GM18873 (cell line): ENCODE measurements around the gene RPA3.
"Not testable (repeated sequence)": the region's sequence is repeated elsewhere in the genome, so short reads cannot be mapped to it uniquely, and the experiment has no call there.

Experiments
- ATAC-seq: cut with Tn5 transposase; IDR thresholded peaks from one replicate; pipeline ENCODE4 v1.9.1; 2021; ENCODE audit warnings: mild to moderate bottlenecking, moderate library complexity, moderate number of reproducible peaks; ENCODE audit not compliant: unreplicated experiment, low FRiP score

RPA3 gene

DNA sequence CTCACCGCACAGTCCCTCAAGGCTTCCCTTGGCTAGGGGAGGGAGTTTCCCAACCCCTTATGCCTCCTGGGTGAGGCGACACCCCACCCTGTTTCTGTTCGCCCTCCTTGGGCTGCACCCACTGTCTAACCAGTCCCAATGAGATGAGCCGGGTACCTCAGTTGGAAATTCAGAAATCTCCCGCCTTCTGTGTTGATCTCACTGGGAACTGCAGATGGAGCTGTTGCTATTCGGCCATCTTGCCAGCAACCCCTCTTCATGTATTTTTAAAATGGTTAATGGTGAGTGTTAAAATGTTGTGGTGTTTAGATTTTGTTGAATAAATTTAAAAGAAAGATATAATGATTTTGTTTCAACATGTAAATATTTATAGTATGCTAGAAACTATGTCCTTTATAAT is 55.9 kb downstream of the RPA3 start:
- no peak for ATAC-seq

DNA sequence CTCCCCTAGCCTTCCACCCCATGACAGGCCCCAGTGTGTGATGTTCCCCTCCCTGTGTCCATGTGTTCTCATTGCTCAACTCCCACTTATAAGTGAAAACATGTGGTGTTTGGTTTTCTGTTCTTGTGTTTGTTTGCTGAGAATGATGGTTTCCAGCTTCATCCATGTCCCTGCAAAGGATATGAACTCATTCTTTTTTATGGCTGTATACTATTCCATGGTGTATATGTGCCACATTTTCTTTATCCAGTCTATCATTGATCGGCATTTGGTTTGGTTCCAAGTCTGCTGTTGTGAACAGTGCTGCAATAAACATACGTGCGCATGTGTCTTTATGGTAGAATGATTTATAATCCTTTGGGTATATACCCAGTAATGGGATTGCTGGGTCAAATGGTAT is 61.9 kb downstream of the RPA3 start:
- not testable (repeated sequence) for ATAC-seq

DNA sequence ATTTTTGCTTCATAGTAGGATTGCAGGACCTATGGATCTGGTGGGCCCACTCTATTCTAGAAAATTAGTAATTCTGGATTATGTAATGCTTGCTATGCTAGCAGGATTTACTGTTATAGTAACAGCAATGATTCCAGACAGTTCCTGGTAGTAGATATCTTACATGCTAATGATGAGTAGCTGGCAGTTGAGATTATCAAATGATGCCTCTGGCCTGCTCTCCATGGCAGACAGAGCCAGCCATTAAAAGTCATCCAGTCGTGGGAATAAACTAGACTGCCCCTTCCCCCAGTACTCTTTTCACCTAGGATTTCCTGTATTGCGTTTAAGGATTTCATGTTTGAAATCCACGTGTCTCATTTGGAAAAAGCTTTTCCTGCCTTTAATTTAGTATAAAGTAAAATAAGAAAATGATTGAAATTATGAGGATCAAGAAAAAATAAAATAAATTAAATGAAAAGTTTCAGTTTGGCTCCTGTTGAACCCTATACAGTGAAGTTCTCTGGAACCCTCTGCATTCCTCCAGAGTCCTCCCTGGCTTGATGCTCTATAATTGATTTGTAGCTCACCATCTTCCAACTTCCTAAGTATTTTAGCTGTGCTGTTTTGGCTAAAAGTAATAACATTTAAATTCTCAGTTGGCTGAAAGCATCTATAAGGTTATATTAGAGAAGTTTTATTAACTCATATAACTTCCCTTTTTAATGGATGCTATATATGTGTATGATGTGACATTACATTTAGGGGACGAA is 63.3 kb downstream of the RPA3 start:
- no peak for ATAC-seq

DNA sequence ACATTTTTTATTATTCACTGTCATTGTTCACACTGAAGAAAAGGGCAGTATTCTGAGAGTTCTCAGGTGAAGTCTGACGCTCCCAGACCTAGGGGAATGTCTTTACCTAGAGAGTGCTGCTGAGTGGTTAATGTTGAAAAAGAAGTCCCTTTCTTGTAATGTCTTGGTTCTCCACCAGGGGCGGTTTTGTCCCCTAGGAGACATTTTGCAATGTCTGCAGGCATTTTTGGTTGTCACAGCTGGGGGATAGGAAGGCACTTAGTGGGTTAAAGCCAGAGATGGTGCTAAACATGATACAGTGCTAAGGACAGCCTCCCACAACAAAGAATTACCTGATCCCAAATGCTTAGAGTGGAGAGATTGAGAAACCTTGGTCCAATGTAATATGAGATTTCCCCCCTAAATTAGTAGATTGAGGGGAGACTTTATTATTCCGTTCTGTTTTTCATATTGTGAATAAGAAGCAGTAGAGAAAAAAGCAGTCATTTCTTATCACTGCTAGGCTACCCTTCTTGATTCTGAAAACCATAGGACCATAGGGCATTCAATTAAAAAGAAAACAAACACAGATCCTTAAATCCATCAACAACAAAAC is 64.7 kb downstream of the RPA3 start:
- ATAC-seq, result no peak

DNA sequence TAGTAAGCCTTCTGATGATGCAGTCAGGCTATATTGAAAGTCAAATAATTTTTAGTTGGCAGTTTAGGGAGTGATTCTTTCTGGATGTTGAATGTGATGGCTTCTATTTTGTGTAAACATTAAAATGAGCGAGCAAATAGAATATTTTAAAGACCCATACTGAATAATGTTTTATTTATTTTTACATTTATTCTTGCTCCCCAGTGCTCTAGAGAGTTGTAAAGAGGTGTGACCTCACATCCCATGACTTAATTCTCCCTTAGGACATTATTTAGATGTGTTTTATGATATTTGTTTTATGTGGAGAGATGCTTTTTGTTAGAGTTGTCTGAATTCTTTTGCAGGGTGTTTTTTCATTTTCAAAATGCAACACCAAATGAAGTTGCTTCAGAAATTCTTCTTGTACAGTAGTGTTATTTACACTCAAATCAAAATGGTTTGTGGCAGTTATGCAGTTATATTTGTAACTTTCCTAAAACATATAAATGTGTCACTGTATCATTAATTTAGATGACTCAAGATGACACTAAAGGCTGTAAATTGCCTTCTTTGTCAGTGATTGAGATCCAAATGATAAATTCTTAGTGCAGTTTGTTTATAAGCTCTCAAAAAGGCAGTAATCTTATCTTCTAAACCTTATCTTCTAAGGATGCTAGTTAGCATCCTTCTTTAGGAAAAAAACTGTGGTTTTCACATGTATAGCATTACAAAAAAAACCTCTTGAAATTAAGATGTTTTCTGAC is 65.4 kb downstream of the RPA3 start:
- ATAC-seq, result no peak

DNA sequence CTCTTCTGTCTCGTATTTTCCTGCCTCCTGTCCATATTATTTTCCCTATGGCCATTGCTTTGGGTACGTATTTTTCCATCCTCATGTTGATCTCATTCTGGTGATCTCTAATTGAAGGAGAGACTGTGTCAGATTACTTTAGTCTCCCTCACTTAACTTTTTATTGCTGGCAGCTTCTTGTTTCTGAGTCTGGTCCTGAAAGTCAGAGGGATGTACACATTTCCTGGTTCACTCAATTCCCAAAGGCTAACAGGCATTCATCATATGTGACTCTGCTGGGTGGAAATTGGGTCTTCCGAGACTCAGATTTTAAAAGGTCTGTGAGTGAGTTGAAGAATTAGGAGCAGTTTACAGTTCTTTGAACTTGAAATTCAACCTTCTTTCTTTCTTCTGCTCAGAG is 66.9 kb downstream of the RPA3 start:
- no peak for ATAC-seq

DNA sequence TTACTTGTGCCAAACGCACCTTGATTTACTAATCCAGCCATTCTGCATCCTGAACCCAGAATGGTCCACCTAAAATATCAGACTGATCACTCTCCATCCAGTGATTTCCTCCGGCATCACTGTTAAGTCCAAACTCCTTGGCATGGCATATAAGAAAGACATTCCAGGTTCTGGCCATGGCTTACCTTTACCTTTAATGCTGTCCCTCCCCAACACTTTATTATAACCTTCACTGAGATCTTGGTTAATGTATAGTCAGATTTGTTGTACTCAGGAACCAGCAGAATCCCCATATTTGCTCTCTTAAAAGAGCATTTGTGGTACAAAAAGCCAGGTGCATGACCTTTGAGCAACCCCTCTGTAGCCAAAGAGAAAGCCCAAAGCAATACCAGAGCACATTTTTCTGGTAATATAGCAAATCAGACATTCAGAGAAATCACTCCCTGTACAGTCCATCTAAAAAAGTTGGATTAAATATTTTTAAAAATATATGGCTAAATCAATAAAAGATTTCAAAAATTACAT is 67.7 kb downstream of the RPA3 start:
- no peak for ATAC-seq

DNA sequence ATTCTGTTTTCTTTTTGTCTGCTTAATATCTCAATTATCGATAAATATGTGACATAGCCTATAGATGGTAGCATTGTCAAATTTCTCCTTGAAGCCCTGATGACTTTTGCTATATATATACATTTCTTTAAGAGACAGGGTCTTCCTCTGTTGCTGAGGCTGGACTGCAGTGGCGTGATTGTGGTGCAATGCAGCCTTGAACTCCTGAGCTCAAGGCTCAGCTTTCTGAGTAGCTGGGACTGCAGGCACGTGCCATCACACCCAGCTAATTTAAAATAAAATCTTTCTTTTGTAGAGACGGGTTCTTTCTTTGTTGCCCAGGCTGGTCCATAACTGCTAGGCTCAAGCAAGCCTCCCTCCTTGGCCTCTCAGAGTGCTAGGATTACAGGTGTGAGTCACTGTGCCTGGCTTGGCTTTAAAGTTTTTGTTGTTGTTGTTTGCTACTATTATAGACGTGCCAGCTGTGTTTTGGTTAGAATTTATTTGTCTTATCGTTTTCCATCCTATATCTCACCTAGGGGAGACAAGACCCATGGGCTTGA is 70.8 kb downstream of the RPA3 start:
- no peak for ATAC-seq

DNA sequence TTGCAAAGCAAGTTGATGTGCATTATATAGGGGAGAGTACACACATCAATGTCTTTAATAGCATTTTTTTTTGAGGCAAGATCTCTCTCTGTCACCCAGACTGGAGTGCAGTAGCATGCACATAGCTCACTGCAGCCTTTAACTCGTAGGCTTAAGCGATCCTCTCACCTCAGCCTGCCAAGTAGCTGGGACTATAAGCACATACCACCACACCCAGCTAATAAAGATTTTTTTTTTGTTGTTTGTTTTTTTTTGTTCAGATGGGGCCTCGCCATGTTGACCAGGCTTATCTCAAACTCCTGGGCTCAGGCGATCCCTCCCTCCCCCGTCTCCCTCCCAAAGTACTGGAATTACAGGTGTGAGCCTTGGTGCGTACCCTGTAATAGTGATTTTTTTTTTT is 76.3 kb downstream of the RPA3 start:
- no peak for ATAC-seq

DNA sequence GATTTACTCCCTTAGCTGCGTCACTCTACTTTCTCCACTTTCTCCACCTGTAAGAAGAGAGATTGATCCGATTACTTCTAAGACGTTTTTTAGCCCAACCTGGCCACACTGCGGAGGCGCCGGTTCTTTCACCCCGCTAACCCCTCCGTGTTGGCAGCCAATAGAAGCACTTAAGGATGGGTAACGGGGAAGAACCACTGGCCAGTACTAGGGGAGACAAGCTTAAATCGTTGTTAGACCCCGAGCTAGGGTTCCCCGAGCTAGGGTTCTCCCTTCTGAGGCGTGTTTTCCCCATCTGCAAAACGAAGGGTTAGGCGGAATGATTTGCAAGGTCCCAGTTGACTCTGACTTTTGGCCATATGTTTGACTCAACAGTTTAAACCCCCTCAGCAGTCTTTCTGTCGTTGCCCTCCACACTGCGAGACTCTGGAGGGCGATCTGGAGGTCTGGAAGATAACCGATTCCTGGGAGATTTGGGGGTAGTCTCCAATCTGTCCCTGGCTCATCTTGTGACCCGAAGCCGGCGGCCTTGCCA is 77.2 kb downstream of the RPA3 start:
- ATAC-seq, result peak; percentile 2

DNA sequence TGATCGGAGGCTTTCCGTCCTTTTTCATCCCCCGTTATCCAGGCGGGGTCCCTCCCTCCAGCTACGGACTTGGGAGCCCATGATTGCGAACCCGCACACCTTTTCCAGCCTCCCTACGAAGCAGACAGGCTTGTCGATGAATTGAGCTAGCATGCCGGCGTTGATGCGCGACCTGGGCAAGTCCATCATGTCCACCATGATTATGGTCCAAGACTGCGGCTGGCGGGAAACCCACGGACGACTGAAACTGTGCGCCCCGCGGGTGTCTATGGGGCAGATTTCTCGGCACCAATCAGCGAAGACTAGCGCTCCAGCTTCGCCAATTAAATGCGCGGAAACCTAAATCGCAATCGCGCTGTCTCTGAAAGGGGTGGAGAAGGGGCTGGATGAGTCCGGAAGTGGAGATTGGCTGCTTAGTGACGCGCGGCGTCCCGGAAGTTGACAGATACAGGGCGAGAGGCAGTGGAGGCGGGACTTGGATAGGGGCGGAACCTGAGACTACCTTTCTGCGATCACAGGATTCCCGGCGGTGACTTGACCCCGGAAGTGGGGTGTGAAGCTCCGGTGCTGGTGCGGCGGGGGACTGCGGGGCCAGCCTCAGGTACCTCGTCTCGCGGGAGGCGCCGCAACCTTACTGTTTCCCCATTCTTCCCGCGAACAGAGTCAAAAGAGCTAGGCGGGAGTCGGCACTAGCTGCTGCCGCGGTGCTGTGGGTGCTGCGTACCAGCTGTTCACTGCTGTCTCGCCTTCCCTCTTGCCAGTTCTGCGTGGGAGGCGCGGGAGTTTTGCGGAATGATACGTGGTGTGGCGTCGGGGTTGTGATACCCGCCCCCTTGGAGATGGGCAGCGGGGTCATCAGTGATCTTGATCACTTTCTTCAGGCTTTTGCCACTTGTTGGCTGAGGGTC is 77.9 kb downstream of the RPA3 start, which contains the start of gene UMAD1:
Gene UMAD1 (plus strand): TSS at position 532 of the 908 bp plus-strand sequence. CDS start 32,620 bp downstream, outside the sequence.
- peak; percentile 98 for ATAC-seq

DNA sequence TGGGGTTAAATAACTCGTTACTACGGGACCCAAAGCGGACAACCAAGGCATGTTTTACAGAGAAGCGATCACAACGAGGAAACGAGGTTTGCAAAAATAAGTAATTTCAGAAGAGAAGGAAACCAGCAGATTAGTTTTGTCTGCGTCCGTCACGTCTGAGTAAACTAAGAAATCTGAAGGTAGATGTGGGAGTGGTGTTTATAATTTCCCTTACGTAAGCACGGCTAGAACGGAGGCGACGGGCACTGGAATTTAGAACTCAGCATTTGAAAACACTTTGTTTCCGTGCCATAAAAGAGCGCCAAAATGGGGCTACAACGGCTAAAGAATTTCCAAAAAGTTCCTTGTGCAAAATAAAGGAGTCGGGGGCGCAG is 78.6 kb downstream of the RPA3 start:
- no peak for ATAC-seq

DNA sequence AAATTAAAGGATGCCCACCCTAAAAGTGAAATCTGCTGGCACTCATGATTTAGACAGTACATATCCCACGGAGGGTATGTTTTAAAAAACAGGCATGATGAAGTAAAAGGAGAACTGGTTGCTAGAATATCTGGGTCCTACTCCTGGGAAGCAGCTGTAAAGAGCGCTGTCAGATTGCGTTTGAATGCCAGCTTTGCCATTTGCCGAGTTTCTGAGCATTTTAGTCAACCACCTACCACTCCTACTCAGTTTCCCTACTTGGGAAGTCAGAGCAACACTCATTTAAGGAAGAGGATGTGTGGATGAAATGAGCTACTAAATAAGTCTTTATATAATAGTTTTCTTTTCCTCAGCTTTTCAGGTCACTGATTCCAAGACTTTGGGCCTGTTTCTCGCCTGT is 79.0 kb downstream of the RPA3 start:
- ATAC-seq, result no peak

DNA sequence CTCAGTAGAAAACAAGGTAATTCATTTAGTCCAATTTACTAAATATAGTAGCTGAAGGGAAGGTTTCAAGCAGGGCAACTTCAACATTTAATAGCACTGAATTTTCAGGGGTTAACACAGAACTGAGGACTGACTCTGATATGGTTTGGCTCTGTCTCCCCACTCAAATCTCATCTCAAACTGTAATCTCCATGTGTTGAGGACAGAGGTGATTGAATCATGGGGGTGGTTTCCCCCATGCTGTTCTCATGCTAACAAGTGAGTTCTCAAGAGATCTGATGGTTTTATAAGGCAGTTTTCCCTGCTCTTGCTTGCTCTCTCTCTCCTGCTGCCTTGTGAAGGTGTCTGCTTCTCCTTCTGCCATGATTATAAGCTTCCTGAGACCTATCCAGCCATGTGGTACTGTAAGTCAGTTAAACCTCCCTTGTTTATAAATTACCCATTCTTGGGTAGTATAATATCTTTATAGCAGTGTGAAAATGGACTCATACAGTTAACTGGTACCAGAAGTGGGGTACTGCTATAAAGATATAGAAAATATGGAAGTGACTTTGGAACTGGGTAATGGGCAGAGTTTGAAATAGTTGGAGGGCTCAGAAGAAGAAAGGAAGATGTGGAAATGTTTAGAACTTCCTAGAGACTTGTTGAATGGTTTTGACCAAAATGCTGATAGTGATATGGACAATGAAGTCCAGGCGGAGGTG is 87.6 kb downstream of the RPA3 start:
- no peak for ATAC-seq

DNA sequence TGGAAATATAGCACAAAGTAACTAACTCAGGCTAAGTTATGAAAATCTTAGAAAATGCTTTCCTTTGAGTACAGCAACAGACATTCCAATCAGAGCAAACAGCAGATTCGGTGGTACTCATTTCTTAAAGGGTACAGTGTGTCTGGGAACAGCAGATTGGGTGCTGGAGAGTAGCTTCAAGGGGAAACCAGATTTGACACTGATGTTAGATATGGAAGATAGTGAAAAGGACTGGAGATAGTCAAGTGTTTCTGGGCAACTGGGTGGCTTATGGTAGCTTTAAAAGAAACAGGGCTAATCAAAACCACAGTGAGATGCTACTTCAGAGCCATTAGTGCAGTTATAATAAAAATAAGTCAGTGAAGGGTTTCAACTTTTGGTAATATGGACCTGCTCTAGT is 89.9 kb downstream of the RPA3 start:
- no peak for ATAC-seq

DNA sequence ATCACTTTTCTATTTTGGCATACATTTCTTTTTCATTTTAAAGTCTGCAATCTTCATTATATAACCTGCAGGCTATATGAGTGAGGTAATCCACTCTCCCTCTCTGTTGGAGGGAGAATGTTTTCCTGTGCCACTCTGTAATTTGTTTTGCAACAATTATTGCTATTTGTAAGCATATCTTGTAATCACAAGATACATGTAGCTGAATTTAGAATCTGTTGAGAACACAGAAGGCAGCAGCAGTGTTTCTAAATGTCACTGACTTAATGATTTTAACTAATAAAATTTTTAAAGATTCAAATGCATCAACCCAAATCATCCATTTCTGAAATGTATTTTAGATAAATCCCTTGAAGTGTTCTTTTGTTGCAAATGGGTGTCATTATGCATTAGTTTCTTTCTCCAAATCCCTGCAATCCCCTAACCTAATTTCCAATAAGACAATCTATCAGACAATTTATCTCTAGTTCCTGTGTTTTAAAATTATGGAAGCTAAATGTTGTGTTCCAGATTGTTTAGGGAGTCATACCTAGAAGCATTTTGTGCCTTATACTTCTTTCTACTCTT is 97.7 kb downstream of the RPA3 start:
- ATAC-seq, result no peak

DNA sequence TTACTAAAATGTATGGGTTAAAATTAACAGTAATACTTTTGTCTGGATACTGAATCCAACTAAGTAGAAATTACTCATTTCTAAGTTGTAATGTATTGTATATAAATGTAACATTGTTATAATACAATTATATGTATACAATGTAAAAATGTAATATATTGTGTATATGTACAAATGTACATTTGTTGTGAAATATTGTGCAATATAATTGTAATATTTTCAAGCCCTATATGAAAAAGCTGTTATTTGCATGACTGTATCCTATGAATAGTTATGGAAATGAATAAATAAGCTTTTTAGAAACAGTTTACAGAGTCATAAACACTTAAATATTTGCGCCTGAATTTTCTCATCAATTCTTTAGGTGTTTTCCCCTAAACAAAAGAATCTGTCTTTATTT is 98.2 kb downstream of the RPA3 start:
- no peak for ATAC-seq

DNA sequence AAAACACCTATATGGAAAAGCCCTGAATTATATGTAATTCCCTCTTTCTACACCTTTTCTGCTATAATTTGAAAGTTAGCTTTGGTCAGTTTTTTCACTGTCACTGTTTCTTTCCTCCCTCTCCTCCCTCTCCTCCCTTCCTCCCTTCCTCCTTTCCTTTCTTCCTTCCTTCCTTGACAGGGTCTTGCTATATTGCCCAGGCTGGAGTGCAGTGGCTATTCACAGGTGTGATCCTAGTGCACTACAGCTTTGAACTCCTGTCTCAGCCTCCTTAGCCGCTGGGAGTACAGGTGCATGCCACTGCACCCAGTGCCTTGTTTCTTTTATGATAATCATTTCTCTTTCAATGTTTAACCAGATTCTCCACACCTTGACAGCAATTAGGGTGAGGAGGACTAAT is 100.0 kb downstream of the RPA3 start:
- ATAC-seq, result no peak

DNA sequence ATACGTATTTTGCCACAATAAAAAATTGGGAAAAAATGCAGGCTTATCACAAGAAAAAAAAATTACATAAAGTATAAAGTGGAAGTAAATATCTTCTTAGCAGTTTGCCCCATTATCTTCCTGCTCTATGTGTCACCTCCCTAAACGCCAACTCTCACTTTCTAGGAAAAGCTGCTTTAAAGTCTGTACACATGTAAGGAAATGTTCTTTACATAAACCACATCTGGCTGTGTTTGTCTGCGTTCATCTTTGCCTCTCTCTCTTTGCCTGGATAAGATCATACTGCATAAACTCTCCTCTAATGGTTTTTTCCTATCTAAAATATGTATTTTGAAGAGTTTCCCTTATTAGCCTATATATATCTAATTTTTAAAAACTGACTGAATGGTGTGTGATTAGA is 100.9 kb downstream of the RPA3 start:
- no peak for ATAC-seq
